Activated CD8-positive, alpha-beta T cell treated with anti-CD3 and anti-CD28 coated beads for 36 hours (primary cell): Measurements from ENCODE around the gene IP6K3. TPM values are rescaled to one million over a fixed set of nuclear protein-coding genes. Genes with fewer than 3 reads are reported as not detected.

ENCODE experiments used
- microRNA-seq: library from miRNA; unstranded; fragments of <30 nt; microRNA quantifications from one replicate; pipeline ENCODE4 v1.2.0, GENCODE V29; 2022; ENCODE audit warnings: borderline microRNAs expressed, borderline replicate concordance
- total RNA-seq, 2 experiments: library from RNA; stranded (reverse); gene quantifications; one replicate each; pipeline ENCODE4 v1.2.3, GENCODE V29; 2021

The IP6K3 gene
- total RNA-seq, 2 experiments from 2014 or later: not detected

Small RNAs within 50 kb of the gene (microRNA-seq; reads per million reads assigned to microRNA genes)
- 11.8 reads per million, percentile 37 among the genes with 10 or more reads in this experiment for gene MIR3934

Other genes starting within 250 kb of the IP6K3 start
- gene BAK1, start 166.6 kb downstream of the IP6K3 start, total RNA-seq: 10 to 100 TPM; 33.8 to 34.3 TPM
- 10 to 100 TPM; 36.6 to 38.0 TPM for gene ITPR3, start 125.6 kb downstream of the IP6K3 start, total RNA-seq
- 100 to 1,000 TPM; 127 to 128 TPM for gene UQCC2, start 35.2 kb downstream of the IP6K3 start, total RNA-seq
- gene LEMD2, start 42.2 kb upstream of the IP6K3 start, total RNA-seq: 10 to 100 TPM; 40.1 to 41.5 TPM
- gene MLN, start 57.1 kb upstream of the IP6K3 start, total RNA-seq: not detected